Kidney epithelial cell (primary cell): ENCODE measurements around the gene SYPL1. TPM values are rescaled to one million over a fixed set of nuclear protein-coding genes. Genes with fewer than 3 reads are reported as not detected.

Experiments used
- DNase-seq: peaks from one replicate; pipeline ENCODE4 v3.0.0-alpha.2; 2010; ENCODE audit warnings: low read depth
- H3K27me3 ChIP-seq: 2 replicates; pipeline ENCODE4 v1.6.0; 2011; ENCODE audit warnings: low read length; ENCODE audit not compliant: control insufficient read depth, insufficient read depth
- H3K36me3 ChIP-seq: 2 replicates; pipeline ENCODE4 v1.5.1; 2011; ENCODE audit warnings: low read length; ENCODE audit not compliant: control insufficient read depth, insufficient read depth
- H3K4me3 ChIP-seq: 2 replicates; pipeline ENCODE4 v1.5.1; 2011; ENCODE audit warnings: low read depth, mild to moderate bottlenecking, control low read depth, low read length
- total RNA-seq: library from RNA; depleted of rRNA; stranded (reverse); fragments of >200 nt; gene quantifications from 2 replicates; pipeline ENCODE4 v1.2.3, GENCODE V29; 2015
- TF ChIP-seq, protein P1 (sequence below): IDR thresholded peaks from 2 replicates; pipeline ENCODE4 v1.5.1; 2011; ENCODE audit warnings: mild to moderate bottlenecking, moderate library complexity, low read length, control low read depth, inconsistent platforms; ENCODE audit not compliant: insufficient read depth, poor library complexity, severe bottlenecking

Gene SYPL1
- total RNA-seq, 1 donor from 2014 or later, result 69.0 TPM

DNA sequence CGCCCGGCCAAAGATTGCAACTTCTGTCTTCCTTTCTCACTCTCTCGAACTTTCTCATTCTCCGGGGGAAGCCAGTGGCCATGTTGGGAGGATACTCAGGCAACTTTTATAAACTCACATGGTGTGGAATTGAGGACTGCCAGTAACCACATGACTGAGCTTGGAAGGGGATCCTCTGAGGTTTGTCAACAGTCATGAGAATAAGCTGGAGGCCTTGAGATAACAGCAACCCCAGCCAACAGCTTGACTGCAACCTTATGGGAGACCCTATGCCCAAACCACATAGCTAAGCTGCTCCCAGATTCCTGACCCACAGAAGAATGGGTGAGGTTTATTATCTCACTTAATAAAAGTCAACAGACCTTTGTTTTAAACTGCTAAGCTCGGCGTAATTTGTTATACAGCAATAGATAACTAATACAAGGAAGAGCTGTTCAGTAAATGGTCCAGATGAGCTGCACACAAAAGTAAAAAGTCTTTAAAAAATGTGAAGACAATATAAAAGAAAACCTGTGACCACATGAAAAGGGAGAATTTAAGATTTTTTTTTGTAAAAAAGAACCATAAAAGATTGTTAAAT lies 9.6 kb downstream of the SYPL1 start:
- no peak for DNase-seq
- H3K36me3 ChIP-seq, result no peaks in the 10 kb centered on the region
- H3K27me3 ChIP-seq, result no peaks in the 10 kb centered on the region
- no peak overlapping the region for H3K4me3 ChIP-seq
- TF ChIP-seq, protein P1, sequence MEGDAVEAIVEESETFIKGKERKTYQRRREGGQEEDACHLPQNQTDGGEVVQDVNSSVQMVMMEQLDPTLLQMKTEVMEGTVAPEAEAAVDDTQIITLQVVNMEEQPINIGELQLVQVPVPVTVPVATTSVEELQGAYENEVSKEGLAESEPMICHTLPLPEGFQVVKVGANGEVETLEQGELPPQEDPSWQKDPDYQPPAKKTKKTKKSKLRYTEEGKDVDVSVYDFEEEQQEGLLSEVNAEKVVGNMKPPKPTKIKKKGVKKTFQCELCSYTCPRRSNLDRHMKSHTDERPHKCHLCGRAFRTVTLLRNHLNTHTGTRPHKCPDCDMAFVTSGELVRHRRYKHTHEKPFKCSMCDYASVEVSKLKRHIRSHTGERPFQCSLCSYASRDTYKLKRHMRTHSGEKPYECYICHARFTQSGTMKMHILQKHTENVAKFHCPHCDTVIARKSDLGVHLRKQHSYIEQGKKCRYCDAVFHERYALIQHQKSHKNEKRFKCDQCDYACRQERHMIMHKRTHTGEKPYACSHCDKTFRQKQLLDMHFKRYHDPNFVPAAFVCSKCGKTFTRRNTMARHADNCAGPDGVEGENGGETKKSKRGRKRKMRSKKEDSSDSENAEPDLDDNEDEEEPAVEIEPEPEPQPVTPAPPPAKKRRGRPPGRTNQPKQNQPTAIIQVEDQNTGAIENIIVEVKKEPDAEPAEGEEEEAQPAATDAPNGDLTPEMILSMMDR, result no peak

DNA sequence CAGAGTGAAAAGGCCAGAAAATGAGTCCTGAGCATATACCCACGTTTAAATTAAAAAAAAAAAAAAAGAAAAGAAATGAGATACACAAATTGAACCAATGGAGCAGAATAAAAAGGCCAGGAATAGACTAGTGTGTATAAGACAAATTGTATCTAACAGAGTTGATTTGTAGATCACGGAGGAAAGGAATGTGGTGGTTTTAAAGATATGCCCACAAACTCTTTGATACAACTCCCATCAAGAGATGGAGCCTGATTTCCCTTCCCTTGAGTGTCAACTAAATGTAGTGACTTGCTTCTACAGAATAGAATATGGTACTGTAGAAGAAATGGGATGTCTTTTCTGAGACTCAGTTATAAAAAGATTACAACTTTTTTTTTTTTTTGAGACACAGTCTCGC lies 10.4 kb downstream of the SYPL1 start:
- TF ChIP-seq, protein P1, result no peak
- DNase-seq, result no peak
- Histone ChIP-seq H3K36me3 (no peaks in the 10 kb centered on the region), H3K27me3 (no peaks in the 10 kb centered on the region), H3K4me3 (no peak overlapping the region)

DNA sequence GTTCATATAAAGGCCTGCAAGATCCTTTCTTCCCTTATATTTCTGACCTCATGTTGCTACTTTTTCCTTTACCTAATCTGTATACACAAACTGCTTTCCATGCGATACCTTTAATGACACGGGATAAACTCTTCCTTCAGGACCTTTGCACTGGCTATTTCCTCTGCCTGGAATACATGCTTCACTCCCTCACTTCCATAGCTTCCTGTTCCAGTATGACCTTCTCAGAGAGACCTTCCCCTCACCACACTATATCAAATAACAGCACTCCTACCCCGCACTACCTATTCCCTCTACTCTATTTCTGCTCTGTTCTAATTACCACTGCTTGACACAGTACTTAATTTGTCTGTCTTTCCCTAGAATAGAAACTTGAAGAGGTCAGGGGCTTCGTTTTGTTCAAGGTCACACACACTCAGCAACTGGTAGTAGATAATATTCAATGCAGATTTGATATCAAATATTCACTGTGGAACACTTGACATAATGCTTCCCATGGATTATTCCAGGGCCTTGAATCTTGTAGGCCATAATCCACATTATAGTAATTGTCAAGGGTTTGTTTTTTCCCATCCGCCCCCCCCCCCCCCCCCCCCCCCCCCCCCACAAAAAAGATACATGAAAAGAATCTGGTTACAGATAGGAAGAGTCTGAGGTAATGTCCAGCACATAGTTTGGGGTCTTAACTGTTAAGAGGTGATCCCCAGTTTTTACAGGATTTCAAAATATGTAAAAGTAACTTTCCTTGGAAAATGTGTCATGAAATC lies 11.1 kb downstream of the SYPL1 start:
- Histone ChIP-seq H3K36me3 (no peaks in the 10 kb centered on the region), H3K27me3 (no peaks in the 10 kb centered on the region), H3K4me3 (no peak overlapping the region)
- DNase-seq, result no peak
- TF ChIP-seq, protein P1, result no peak

DNA sequence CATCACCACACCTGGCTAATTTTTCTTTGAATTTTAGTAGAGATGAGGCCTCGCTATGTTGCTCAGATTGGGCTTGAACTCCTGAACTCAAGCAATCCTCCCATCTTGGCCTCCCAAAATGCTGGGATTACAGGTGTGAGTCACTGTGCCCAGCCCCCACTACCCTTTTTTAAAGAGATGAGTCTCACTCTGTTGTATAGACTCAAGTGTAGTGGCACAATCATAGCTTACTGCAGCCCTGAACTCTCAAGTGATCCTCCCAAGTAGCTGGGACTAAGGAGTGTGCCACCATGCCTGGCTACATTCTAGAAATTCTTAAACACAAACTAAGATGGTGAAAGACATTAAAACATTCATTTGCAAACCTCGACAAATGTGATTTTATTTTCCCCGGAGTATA lies 12.6 kb downstream of the SYPL1 start:
- TF ChIP-seq, protein P1, result no peak
- Histone ChIP-seq H3K36me3 (no peaks in the 10 kb centered on the region), H3K27me3 (no peaks in the 10 kb centered on the region), H3K4me3 (no peak overlapping the region)
- DNase-seq, result no peak

DNA sequence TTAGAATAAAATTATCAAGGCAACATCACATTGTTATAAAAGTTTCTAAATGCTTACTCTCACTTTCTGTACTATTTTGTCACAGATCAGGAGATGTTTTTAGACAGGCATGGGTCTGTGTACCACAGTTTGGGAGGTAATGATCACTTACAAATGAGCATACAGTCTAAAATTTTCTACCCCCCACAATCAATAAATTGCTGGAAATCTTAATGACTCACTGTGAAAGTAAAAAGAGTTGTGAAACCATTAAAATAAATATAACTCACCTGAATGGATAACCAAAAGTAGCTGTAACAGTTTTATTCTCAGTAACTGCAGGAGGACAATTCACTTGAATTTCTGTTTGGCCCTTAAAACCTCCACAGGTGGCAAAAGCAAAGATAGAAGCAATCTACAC lies 13.2 kb downstream of the SYPL1 start:
- Histone ChIP-seq H3K27me3 (no peaks in the 10 kb centered on the region), H3K4me3 (no peak overlapping the region), H3K36me3 (no peaks in the 10 kb centered on the region)
- DNase-seq, result no peak
- TF ChIP-seq, protein P1, result no peak
